HepG2 (cell line): ENCODE data around the gene EPB41L1. TPM values are rescaled to one million over a fixed set of nuclear protein-coding genes. Genes with fewer than 3 reads are reported as not detected.

Experiments used
- CREB1 ChIP-seq, 2 experiments: fragments of 450-650 bp in 1 of 2; IDR thresholded peaks; 2 replicates each; pipeline ENCODE4 v1.6.1; 2016 to 2017; ENCODE audit warnings: control low read depth in 1 of 2, mild to moderate bottlenecking in 1 of 2, missing compliant biosample characterization in 1 of 2, missing genetic modification characterization in 1 of 2
- ZNF281 ChIP-seq: sonication (generic); formaldehyde crosslinking; IDR thresholded peaks from 2 replicates; pipeline ENCODE4 v1.4.0; 2020; ENCODE audit warnings: missing genetic modification reagents, borderline replicate concordance
- ZNF629 ChIP-seq: sonication (generic); formaldehyde crosslinking; conservative IDR thresholded peaks from 2 replicates; pipeline ENCODE4 v1.5.0; 2020; ENCODE audit warnings: missing genetic modification reagents
- polyA plus RNA-seq, 8 experiments: library from polyadenylated mRNA; depleted of rRNA in 3 of 8; stranded (reverse) in 7 of 8; unstranded in 1 of 8; fragments of >200 nt; fragmentation: Illumina TruSeq in 4 of 8; extraction: Trizol in 4 of 8; gene quantifications; 2 replicates each; pipeline versions ENCODE4 v1.2.1 to v1.2.3, GENCODE V29; 2011 to 2016; ENCODE audit warnings: low read depth in 4 of 8, missing spikeins in 1 of 8, mixed read lengths in 1 of 8; ENCODE audit not compliant: insufficient read depth in 1 of 8
- total RNA-seq, 5 experiments: library from RNA; depleted of rRNA; stranded (reverse); fragments of >200 nt; fragmentation: Illumina TruSeq; extraction: Trizol; gene quantifications; 2 replicates each; pipeline ENCODE4 v1.2.3, GENCODE V29; 2016; ENCODE audit warnings: low read depth in 1 of 5
- TF ChIP-seq, protein P1 (sequence below): sonication (generic); formaldehyde crosslinking; IDR thresholded peaks from 2 replicates; pipeline ENCODE4 v1.5.1; 2020; ENCODE audit warnings: mild to moderate bottlenecking, missing genetic modification reagents

Gene EPB41L1
- total and polyA plus RNA-seq, 2 of the 13 experiments (the other 11 are each of a cell fraction or from before 2014, with no cell fraction given), result 16.7 to 39.0 TPM

- TF ChIP-seq ZNF281 (CRISPR knock-in tag), result no peak
- peak; percentile 75 for TF ChIP-seq ZNF629 (CRISPR knock-in tag)
- TF ChIP-seq CREB1 (IDR thresholded peaks at IDR 0.05), result peak; percentile 21; the same call in 1 of the 2 replicates
- no peak for TF ChIP-seq CREB1 (CRISPR knock-in tag; IDR thresholded peaks at IDR 0.05)
- TF ChIP-seq, protein P1, sequence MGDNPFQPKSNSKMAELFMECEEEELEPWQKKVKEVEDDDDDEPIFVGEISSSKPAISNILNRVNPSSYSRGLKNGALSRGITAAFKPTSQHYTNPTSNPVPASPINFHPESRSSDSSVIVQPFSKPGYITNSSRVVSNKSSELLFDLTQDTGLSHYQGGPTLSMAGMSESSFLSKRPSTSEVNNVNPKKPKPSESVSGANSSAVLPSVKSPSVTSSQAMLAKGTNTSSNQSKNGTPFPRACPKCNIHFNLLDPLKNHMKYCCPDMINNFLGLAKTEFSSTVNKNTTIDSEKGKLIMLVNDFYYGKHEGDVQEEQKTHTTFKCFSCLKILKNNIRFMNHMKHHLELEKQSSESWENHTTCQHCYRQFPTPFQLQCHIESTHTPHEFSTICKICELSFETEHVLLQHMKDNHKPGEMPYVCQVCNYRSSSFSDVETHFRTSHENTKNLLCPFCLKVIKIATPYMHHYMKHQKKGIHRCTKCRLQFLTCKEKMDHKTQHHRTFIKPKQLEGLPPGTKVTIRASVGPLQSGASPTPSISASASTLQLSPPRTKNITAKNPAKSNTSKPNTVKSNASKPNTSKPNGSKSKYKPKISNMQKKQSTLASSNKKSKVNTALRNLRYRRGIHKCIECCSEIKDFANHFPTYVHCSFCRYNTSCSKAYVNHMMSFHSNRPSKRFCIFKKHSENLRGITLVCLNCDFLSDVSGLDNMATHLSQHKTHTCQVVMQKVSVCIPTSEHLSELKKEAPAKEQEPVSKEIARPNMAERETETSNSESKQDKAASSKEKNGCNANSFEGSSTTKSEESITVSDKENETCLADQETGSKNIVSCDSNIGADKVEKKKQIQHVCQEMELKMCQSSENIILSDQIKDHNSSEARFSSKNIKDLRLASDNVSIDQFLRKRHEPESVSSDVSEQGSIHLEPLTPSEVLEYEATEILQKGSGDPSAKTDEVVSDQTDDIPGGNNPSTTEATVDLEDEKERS (CRISPR knock-in tag), result no peak
Observed at GRCh38 chr20:36266189-36266588, 111.6 kb downstream of the EPB41L1 start (continued).
